OCI-LY1 (cell line): ENCODE data around the gene PTPRE.

Experiments used
- H2AFZ ChIP-seq: fragments of 200-600 bp; sonication (generic), shearing (Covaris generic); 2 replicates; pipeline ENCODE4 v1.6.0; 2014; ENCODE audit warnings: antibody characterized with exemption, mild to moderate bottlenecking, low read length
- H3F3A ChIP-seq: fragments of 200-600 bp; sonication (generic), shearing (Covaris generic); 2 replicates; pipeline ENCODE4 v1.6.0; 2014; ENCODE audit warnings: mild to moderate bottlenecking, antibody characterized with exemption, low read length, moderate library complexity; ENCODE audit not compliant: insufficient read depth
- H3K27ac ChIP-seq: fragments of 200-600 bp; sonication (generic); 2 replicates; pipeline ENCODE4 v1.5.1; 2014; ENCODE audit warnings: low read length, mixed run types, mild to moderate bottlenecking, low read depth; ENCODE audit not compliant: poor library complexity, severe bottlenecking
- H3K27me3 ChIP-seq: fragments of 200-600 bp; sonication (generic); 2 replicates; pipeline ENCODE4 v1.6.0; 2014; ENCODE audit warnings: antibody characterized with exemption, mild to moderate bottlenecking, low read length, moderate library complexity; ENCODE audit not compliant: insufficient read depth
- H3K36me3 ChIP-seq: fragments of 200-600 bp; sonication (generic); 2 replicates; pipeline ENCODE4 v1.6.1; 2014; ENCODE audit warnings: mild to moderate bottlenecking, antibody characterized with exemption, low read length, moderate library complexity, mixed read lengths; ENCODE audit not compliant: insufficient read depth
- H3K4me1 ChIP-seq: fragments of 200-600 bp; sonication (generic); 2 replicates; pipeline ENCODE4 v1.5.1; 2014; ENCODE audit warnings: mild to moderate bottlenecking, low read length, moderate library complexity; ENCODE audit not compliant: insufficient read depth, severe bottlenecking
- H3K4me2 ChIP-seq: fragments of 200-600 bp; sonication (generic), shearing (Covaris generic); 2 replicates; pipeline ENCODE4 v1.6.1; 2014; ENCODE audit warnings: low read length
- H3K4me3 ChIP-seq: fragments of 200-600 bp; sonication (generic); 2 replicates; pipeline ENCODE4 v1.5.1; 2014; ENCODE audit warnings: low read length, low read depth, mild to moderate bottlenecking, mixed read lengths; ENCODE audit not compliant: poor library complexity, severe bottlenecking
- H3K79me2 ChIP-seq: fragments of 200-600 bp; shearing (Covaris generic); 2 replicates; pipeline ENCODE4 v1.6.1; 2016; ENCODE audit warnings: mixed run types, low read length, mixed read lengths; ENCODE audit not compliant: insufficient read depth
- H3K9ac ChIP-seq: fragments of 200-600 bp; sonication (generic), shearing (Covaris generic); 2 replicates; pipeline ENCODE4 v1.6.1; 2014; ENCODE audit warnings: mild to moderate bottlenecking, low read length, mixed read lengths
- H3K9me2 ChIP-seq: fragments of 200-600 bp; sonication (generic), shearing (Covaris generic); 2 replicates; pipeline ENCODE4 v1.6.1; 2014; ENCODE audit warnings: low read depth, mild to moderate bottlenecking, low read length, mixed read lengths
- H3K9me3 ChIP-seq: fragments of 200-600 bp; shearing (Covaris generic); 2 replicates; pipeline ENCODE4 v1.6.1; 2014; ENCODE audit warnings: low read length, mixed read lengths
- H4K20me1 ChIP-seq: fragments of 200-600 bp; sonication (generic), shearing (Covaris generic); 2 replicates; pipeline ENCODE4 v1.6.0; 2016; ENCODE audit warnings: mild to moderate bottlenecking, low read length; ENCODE audit not compliant: insufficient read depth
- EZH2 ChIP-seq: fragments of 200-600 bp; sonication (generic), shearing (Covaris generic); IDR thresholded peaks from 2 replicates; pipeline ENCODE4 v1.8.0; 2017; ENCODE audit warnings: borderline replicate concordance, mixed run types, mild to moderate bottlenecking, antibody characterized with exemption, low read length, moderate library complexity, mixed read lengths
- TF ChIP-seq, protein P1 (sequence below): fragments of 200-600 bp; sonication (generic), shearing (Covaris generic); IDR thresholded peaks from 2 replicates; pipeline ENCODE4 v1.5.1; 2017; ENCODE audit warnings: mild to moderate bottlenecking, antibody characterized with exemption, low read length, moderate library complexity, mixed read lengths

PTPRE gene

DNA sequence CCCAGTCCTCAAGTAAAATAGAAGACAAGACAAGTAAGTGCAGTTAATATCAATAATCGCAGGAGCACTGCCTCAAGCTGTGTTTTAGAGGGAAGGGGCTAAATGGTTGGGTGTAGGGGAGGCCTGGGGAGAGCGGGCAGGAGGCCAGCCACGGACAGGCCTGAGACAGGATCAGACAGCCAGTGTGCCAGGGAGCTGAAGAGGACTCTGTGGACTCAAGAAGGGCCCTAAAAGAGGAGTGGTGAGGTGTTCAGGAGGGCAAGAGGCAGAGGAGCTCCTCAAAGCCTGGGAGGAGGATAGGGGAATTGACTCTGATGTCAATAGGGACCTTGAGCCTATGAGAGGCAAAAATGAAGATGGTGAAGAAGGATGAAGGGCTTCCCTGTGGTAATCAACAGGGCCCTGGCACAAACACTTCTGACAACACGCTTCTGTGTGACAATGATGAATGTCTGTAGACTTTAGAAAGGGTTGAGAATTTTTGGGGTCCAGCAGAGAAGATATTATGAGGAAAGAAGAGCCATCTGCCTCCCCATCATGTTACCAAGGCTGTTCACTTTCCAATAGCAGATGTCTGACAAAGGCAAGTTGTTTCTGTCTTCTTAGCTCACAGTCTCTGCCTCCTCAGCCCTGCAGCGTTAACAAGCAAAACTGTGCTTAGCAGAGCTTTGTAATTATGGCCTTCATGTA, 2.4 kb upstream of the PTPRE start:
- H3K27me3 ChIP-seq, result no peaks in the 10 kb centered on the region
- H3K9me3 ChIP-seq, result no peaks in the 10 kb centered on the region
- no peaks in the 10 kb centered on the region for H3K36me3 ChIP-seq
- no peak overlapping the region for H3K4me2 ChIP-seq
- no peaks in the 10 kb centered on the region for H3K79me2 ChIP-seq
- H4K20me1 ChIP-seq, result no peaks in the 10 kb centered on the region
- H3K4me3 ChIP-seq, result no peak overlapping the region
- no peaks in the 10 kb centered on the region for H3K9me2 ChIP-seq
- no peaks in the 10 kb centered on the region for H3F3A ChIP-seq
- no peak overlapping the region for H2AFZ ChIP-seq
- H3K27ac ChIP-seq, result no peak overlapping the region
- no peaks in the 10 kb centered on the region for H3K4me1 ChIP-seq
- no peak for TF ChIP-seq EZH2
- TF ChIP-seq, protein P1, sequence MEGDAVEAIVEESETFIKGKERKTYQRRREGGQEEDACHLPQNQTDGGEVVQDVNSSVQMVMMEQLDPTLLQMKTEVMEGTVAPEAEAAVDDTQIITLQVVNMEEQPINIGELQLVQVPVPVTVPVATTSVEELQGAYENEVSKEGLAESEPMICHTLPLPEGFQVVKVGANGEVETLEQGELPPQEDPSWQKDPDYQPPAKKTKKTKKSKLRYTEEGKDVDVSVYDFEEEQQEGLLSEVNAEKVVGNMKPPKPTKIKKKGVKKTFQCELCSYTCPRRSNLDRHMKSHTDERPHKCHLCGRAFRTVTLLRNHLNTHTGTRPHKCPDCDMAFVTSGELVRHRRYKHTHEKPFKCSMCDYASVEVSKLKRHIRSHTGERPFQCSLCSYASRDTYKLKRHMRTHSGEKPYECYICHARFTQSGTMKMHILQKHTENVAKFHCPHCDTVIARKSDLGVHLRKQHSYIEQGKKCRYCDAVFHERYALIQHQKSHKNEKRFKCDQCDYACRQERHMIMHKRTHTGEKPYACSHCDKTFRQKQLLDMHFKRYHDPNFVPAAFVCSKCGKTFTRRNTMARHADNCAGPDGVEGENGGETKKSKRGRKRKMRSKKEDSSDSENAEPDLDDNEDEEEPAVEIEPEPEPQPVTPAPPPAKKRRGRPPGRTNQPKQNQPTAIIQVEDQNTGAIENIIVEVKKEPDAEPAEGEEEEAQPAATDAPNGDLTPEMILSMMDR, result no peak
- H3K9ac ChIP-seq, result no peak overlapping the region

DNA sequence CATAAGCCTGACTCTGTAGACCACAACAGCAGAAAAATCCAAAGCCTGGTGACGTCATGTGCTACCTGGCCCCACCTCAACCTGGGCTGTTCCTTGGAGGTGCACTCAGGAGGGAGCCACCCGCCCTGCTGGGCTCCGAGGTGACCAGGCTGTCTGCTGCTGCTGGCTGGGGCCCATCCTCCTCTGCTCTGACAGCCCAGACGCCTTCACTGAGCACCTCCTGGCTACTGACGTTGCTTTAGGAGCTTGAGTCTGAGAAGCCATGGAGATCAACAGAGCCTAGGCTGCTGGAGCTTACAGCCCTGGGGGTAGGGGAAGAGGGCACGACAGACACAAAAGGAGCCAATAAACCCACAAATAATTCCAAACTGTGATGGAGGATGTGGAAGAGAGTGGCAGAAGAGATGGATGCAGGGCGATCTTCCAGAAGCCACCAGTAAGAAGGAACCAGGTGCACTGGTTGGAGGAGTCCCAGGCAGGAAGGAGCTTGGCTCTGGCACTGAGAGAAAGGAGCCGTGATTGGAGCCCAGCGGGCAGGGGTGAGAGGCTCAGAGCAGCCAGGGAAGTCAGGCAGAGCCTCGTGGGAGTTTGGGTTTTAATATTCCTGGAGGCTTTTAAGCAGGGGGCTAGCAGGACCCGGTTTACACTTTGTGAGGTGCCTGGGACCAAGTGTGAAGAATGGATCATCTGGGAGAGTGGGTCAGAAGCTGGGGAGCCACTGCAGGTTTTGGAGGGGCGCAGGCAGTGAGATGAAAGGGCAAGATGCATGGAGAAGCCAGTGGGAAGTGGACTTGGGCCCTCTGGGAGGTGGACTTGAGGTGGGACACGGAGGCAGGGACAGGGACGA, 1.7 kb upstream of the PTPRE start:
- Histone ChIP-seq H3K4me2 (no peak overlapping the region), H3K79me2 (no peaks in the 10 kb centered on the region), H3K9ac (no peak overlapping the region), H3K27ac (no peak overlapping the region), H3K27me3 (no peaks in the 10 kb centered on the region), H3K9me2 (no peaks in the 10 kb centered on the region), H3K36me3 (no peaks in the 10 kb centered on the region), H2AFZ (no peak overlapping the region), H3K9me3 (no peaks in the 10 kb centered on the region), H3F3A (no peaks in the 10 kb centered on the region), H3K4me1 (no peaks in the 10 kb centered on the region), H3K4me3 (no peak overlapping the region), H4K20me1 (no peaks in the 10 kb centered on the region)
- TF ChIP-seq, protein P1, result no peak
- no peak for TF ChIP-seq EZH2

DNA sequence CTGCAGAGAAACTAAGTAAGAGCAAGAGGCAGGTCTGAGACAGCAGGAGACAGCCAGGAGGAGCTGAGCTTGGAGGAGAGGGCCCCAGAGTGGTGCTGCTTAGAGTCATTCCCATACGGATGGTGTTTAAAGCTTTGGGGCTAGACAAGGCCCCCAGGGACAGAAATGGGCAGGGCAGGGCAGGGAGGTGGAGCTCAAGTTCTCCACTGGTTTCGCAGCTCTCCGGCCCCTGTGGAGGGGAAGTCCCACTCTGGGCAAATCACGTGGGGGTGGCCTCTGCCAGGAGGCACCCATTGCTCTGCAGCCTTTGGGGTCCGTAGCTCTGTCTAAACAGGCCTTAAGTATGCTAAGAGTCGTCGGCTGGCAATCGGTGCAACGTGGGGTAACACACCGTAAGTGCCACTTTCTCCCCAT, 1.0 kb upstream of the PTPRE start:
- TF ChIP-seq, protein P1, result no peak
- TF ChIP-seq EZH2, result no peak
- Histone ChIP-seq H3K4me3 (no peak overlapping the region), H3K9me2 (no peaks in the 10 kb centered on the region), H3K9ac (no peak overlapping the region), H3F3A (no peaks in the 10 kb centered on the region), H3K27ac (no peak overlapping the region), H3K4me2 (no peak overlapping the region), H3K4me1 (no peaks in the 10 kb centered on the region), H2AFZ (no peak overlapping the region), H3K27me3 (no peaks in the 10 kb centered on the region), H3K36me3 (no peaks in the 10 kb centered on the region), H3K79me2 (no peaks in the 10 kb centered on the region), H4K20me1 (no peaks in the 10 kb centered on the region), H3K9me3 (no peaks in the 10 kb centered on the region)
